Breast epithelium (tissue), 4 donors: ENCODE measurements around the gene FSTL4. TPM values are rescaled to one million over a fixed set of nuclear protein-coding genes. Genes with fewer than 3 reads are reported as not detected.

Experiments used
- DNase-seq, 2 donors: peaks; one replicate each; pipeline ENCODE4 v3.0.0-alpha.2; 2019; ENCODE audit warnings: low spot score in 2 of 2
- H3K27ac ChIP-seq, 2 donors: fragments of 200-600 bp; sonication (generic) in 1 of 2; one replicate each; pipeline ENCODE4 v1.5.1; 2016 to 2019; ENCODE audit warnings: mild to moderate bottlenecking in 1 of 2
- H3K27me3 ChIP-seq, 2 donors: fragments of 200-600 bp; sonication (generic) in 1 of 2; one replicate each; pipeline versions ENCODE4 v1.5.1 to v1.6.0; 2017 to 2019; ENCODE audit warnings: control low read depth in 1 of 2, mild to moderate bottlenecking in 1 of 2
- H3K36me3 ChIP-seq: fragments of 200-600 bp; one replicate; pipeline ENCODE4 v1.5.1; 2019
- H3K4me1 ChIP-seq, 2 donors: fragments of 200-600 bp; sonication (generic); one replicate each; pipeline ENCODE4 v1.5.1; 2016 to 2019; ENCODE audit warnings: control low read depth in 1 of 2
- H3K4me3 ChIP-seq, 3 donors: fragments of 200-600 bp; sonication (generic); 1 replicate in 2 of 3; 2 replicates in 1 of 3; pipeline ENCODE4 v1.5.1; 2016 to 2019; ENCODE audit warnings: mild to moderate bottlenecking in 3 of 3, moderate library complexity in 2 of 3
- H3K9me3 ChIP-seq, 2 donors: fragments of 200-600 bp; sonication (generic) in 1 of 2; one replicate each; pipeline ENCODE4 v1.5.1; 2016 to 2019; ENCODE audit warnings: control low read depth in 1 of 2
- CTCF ChIP-seq, 3 donors: fragments of 450-650 bp; IDR thresholded peaks; one replicate each; pipeline ENCODE4 v1.5.1; 2016 to 2017; ENCODE audit warnings: antibody characterized with exemption in 3 of 3, mild to moderate bottlenecking in 3 of 3, moderate library complexity in 3 of 3
- POLR2A ChIP-seq: fragments of 450-650 bp; IDR thresholded peaks from one replicate; pipeline ENCODE4 v1.6.1; 2016; ENCODE audit warnings: antibody characterized with exemption, mild to moderate bottlenecking, moderate library complexity
- POLR2AphosphoS5 ChIP-seq, 3 donors: sonication (generic); formaldehyde crosslinking; IDR thresholded peaks; one replicate each; pipeline ENCODE4 v1.6.1; 2017; ENCODE audit warnings: antibody characterized with exemption in 3 of 3
- intact Hi-C: fragments of 100-400 bp; cut with DNase I; formaldehyde crosslinking; loops from one replicate; pipeline ENCODE4 v1.15.1; 2023; ENCODE audit warnings: low total_unique reads
- total RNA-seq, 3 donors: library from RNA; depleted of rRNA; stranded (reverse); fragments of >200 nt; gene quantifications; one replicate each; pipeline ENCODE4 v1.1.0, GENCODE V29; 2016

The FSTL4 gene
- total RNA-seq, 3 donors from 2014 or later = 0.16 to 0.98 (median 0.88) TPM

GRCh38 chr5:133497608-133498348, 114.6 kb downstream of the FSTL4 start:
- Histone ChIP-seq H3K9me3 (no peaks in the 10 kb centered on the region), H3K36me3 (no peaks in the 10 kb centered on the region), H3K27me3 (no peaks in the 10 kb centered on the region), H3K4me3 (no peak overlapping the region), H3K4me1 (no peaks in the 10 kb centered on the region), H3K27ac (no peak overlapping the region)
- TF ChIP-seq POLR2A (no peak), CTCF (IDR thresholded peaks at IDR 0.05) (no peak), POLR2AphosphoS5 (IDR thresholded peaks at IDR 0.05) (no peak)
- intact Hi-C loops = no loop called here
- no peak for DNase-seq

- TF ChIP-seq POLR2A (no peak), POLR2AphosphoS5 (IDR thresholded peaks at IDR 0.05) (no peak), CTCF (IDR thresholded peaks at IDR 0.05) (no peak)
- intact Hi-C loops = no loop called here
Measured at GRCh38 chr5:133496631-133497030, 115.7 kb downstream of the FSTL4 start.

GRCh38 chr5:133494923-133495246, 117.5 kb downstream of the FSTL4 start:
- no peak for DNase-seq
- TF ChIP-seq CTCF (IDR thresholded peaks at IDR 0.05) (no peak), POLR2A (no peak), POLR2AphosphoS5 (IDR thresholded peaks at IDR 0.05) (no peak)
- intact Hi-C loops = no loop called here
- H3K9me3 ChIP-seq = no peaks in the 10 kb centered on the region
- H3K27me3 ChIP-seq = no peaks in the 10 kb centered on the region
- H3K36me3 ChIP-seq = no peaks in the 10 kb centered on the region
- H3K4me3 ChIP-seq = no peak overlapping the region
- H3K4me1 ChIP-seq = no peaks in the 10 kb centered on the region
- H3K27ac ChIP-seq = no peak overlapping the region

More at GRCh38 chr5:133496631-133497030, 115.7 kb downstream of the FSTL4 start:
- no peaks in the 10 kb centered on the region for H3K4me1 ChIP-seq
- DNase-seq = no peak
- no peaks in the 10 kb centered on the region for H3K36me3 ChIP-seq
- H3K27me3 ChIP-seq = no peaks in the 10 kb centered on the region
- no peaks in the 10 kb centered on the region for H3K9me3 ChIP-seq
- no peak overlapping the region for H3K27ac ChIP-seq
- H3K4me3 ChIP-seq = no peak overlapping the region

GRCh38 chr5:133494232-133494922, 118.0 kb downstream of the FSTL4 start:
- no peak for DNase-seq
- H3K27me3 ChIP-seq = no peaks in the 10 kb centered on the region
- no peaks in the 10 kb centered on the region for H3K9me3 ChIP-seq
- H3K4me1 ChIP-seq = no peaks in the 10 kb centered on the region
- no peak overlapping the region for H3K27ac ChIP-seq
- intact Hi-C loops = no loop called here
- no peak overlapping the region for H3K4me3 ChIP-seq
- TF ChIP-seq POLR2A (no peak), CTCF (IDR thresholded peaks at IDR 0.05) (no peak), POLR2AphosphoS5 (IDR thresholded peaks at IDR 0.05) (no peak)
- no peaks in the 10 kb centered on the region for H3K36me3 ChIP-seq

- TF ChIP-seq POLR2AphosphoS5 (IDR thresholded peaks at IDR 0.05) = no peak
- no peak for TF ChIP-seq POLR2A
- TF ChIP-seq CTCF (IDR thresholded peaks at IDR 0.05) = no peak
- H3K9me3 ChIP-seq = no peaks in the 10 kb centered on the region
- no peaks in the 10 kb centered on the region for H3K36me3 ChIP-seq
Measured at GRCh38 chr5:133489632-133490031, 122.7 kb downstream of the FSTL4 start.

More at GRCh38 chr5:133489632-133490031, 122.7 kb downstream of the FSTL4 start:
- DNase-seq = no peak
- Histone ChIP-seq H3K27ac (no peak overlapping the region), H3K4me1 (no peaks in the 10 kb centered on the region), H3K4me3 (no peak overlapping the region), H3K27me3 (no peaks in the 10 kb centered on the region)
- intact Hi-C loops = no loop called here
